HG03442 (cell line): ENCODE measurements around the gene COA1.

ENCODE experiments used
- ATAC-seq: cut with Tn5 transposase; IDR thresholded peaks from one replicate; pipeline ENCODE4 v1.9.1; 2021; ENCODE audit warnings: mild to moderate bottlenecking, moderate library complexity; ENCODE audit not compliant: unreplicated experiment

Gene COA1

DNA sequence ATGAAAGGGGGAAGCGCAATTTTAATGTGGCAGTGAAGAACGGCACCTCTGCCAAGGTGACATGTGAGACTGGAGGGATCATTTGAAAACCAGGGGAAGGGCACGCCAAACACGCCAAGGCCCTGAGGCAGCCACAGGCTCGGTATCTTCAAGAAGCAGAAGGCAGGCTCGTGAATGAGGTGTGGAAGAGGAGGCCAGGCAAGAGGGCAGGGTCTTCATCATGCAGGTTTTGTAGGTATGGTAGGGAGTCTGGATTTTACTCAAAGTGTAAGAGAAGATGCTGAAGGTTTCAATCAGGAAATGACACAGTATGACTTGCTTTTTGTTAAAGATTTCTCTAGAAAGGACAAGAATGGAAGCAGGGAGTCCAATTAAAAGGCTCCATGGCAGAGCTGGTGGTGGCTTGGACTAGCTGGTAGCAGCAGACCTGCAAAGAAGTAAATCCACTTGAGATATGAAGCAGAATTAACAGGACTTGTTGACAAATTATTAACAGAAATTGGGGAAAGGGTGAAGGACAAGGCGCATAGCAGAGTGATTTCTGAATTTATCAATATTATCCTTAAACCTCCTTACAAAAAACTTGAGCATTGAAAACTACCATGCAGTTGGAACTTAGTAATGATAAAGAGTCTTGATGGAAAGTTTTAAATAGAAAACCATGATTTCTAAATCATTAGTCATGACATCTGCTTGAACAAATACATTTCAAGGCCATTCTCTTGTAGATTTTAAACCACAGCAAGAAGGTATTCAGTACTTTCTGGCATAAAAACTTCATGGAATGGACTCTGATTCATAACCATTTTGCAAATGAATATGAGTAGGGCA, 70.4 kb downstream of the COA1 start:
- peak; percentile 52 for ATAC-seq

DNA sequence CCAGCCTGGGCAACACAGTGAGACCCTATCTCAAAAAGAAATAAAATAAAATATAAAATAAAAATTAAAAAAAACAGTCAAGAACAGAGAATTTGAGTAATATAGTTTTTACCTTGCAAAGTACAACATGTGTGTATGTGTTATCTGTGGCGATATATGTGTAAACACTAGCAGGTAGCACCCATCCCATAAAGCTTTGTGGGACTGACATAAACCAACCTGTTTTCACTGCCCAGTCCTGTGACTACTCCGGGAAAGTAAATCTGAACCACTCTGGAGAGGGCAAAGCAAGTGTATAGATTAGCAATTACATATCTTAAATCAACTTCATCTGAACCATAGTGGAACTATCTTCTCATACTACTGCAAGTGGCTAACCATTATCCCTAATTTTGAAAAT, 72.3 kb downstream of the COA1 start:
- ATAC-seq = no peak

DNA sequence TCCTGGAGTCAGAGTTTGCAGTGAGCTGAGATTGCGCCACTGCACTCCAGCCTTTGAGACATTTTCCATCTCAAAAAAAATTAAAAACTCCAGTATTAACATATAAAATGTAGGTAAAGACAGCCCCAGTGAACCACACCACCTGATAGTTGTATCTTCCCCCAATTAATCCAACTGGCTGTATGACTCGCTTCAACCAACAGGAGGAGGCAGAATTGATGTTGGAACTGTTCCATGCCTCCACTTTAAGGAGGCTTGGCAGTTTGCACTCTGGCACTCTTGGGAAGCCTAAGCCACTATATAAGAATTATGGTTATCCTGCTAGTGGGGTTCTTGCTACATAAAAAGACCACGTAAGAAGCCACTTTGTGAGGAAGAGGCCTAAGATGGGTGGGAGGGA, 73.7 kb downstream of the COA1 start:
- no peak for ATAC-seq

DNA sequence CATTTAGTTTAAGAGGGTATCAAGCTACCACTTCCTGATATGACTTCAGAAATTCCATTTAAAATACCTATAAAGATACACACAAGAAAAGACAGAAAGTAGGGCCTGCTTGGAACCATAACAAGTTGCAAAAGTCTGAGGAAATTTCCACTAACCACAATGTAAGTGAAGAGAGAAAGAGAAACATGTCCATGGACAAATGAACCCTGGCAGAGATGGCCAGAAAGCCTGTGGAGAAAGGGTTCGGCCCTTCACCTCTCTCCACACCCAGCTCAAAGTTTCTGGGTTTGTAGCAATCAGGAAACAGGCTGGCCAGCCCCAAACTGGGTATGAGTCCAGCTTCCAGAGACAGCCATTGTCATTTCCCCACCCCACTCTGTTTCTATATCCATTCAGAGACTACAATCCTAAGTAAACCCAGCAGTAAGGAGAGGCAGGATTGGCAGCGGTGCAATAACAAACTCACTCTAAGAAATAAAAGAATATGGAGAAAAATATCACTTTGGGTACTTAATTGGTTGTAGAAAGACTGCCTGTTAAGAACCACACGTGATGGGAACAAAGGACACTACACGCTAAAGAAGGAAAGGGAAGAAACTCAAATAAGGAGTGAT, 75.3 kb downstream of the COA1 start:
- no peak for ATAC-seq

DNA sequence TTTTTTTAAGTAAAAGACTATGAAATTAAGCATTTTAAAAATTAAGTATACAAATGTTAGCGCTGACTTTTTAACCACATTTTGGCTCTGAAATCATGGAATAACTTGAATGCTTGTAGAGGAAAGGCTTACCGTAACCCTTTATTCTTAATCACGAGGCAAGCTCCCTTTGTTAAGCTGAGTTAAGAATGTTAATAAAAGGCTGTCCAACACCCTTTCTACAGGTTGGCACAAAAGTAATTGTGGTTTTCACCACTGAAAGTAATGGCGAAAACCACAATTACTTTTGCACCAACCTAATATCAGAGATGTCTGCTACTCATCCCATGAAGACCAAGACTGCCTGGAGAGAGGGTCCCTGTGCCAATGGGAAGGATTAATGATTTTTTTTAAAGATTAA, 75.9 kb downstream of the COA1 start:
- no peak for ATAC-seq

DNA sequence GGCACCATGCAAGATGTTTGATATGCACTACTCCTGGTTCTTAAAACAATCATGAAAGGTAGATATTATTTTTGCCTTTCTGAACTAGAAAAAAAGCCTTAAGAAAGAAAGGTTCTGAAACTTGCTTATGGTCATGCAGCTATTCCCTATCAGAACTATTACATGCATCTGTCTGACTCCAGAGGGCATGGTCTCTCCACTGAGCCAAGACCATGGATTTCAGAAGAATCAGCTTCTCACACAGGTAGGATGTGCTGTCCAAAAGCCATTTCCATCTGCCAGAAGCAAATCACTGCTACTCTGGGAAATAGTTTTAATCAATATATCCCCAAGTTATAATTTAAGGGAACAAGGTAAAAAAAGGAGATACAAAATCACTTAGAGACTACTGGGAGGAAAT, 77.0 kb downstream of the COA1 start:
- ATAC-seq = no peak

DNA sequence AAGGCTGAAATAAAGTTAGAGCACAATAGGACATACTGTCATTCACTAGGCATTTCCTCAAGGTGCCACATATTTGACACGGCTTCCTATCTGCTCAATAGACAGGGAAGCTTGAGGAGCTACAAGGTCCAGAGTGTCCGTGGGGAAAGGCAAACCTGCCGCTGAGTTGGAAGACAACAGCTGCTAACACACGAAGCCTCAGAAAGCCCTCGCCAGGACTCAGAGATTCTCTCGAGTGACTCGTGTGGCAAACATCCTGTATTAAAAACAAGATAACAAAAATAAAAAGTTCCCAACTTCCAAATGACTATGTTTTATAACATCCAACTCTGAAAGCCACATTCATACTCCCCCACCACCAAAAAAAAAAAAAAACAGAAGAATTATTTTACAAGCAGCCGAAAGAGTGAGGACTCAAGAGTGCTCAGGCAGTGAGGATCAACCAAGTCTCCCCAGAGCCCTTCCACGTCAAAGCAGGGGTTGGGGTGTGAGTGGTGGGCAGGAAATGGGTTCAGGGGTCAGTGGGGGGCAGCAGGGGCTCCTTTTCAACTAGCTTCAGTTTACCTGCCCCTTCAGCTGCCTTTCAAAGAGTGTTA, 78.8 kb downstream of the COA1 start:
- no peak for ATAC-seq

DNA sequence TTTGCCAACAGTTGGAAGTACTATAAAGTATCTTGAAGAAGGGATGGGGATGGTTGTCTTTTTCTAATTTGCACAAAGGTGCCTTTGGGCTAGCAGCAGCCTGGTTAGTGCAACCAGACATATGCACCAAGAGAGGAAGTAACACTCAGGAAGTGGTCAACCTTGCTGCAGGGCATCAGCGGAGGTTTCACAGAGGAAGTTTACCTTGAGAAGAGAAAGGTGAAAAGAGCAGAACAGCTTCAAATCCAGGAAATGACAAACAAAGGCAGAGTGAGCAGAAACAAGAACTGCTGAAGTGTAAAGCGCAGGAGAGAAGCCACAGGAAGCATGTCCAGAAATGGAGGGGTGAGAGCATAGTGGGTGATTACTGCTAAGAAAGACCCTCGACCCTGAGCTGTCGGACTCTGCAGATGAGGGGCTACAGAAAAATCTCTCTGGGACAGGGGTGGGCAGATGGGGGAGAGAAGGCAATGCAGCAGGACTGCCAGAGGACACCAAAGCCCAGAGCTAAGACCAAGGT, 79.5 kb downstream of the COA1 start:
- peak; percentile 64 for ATAC-seq

DNA sequence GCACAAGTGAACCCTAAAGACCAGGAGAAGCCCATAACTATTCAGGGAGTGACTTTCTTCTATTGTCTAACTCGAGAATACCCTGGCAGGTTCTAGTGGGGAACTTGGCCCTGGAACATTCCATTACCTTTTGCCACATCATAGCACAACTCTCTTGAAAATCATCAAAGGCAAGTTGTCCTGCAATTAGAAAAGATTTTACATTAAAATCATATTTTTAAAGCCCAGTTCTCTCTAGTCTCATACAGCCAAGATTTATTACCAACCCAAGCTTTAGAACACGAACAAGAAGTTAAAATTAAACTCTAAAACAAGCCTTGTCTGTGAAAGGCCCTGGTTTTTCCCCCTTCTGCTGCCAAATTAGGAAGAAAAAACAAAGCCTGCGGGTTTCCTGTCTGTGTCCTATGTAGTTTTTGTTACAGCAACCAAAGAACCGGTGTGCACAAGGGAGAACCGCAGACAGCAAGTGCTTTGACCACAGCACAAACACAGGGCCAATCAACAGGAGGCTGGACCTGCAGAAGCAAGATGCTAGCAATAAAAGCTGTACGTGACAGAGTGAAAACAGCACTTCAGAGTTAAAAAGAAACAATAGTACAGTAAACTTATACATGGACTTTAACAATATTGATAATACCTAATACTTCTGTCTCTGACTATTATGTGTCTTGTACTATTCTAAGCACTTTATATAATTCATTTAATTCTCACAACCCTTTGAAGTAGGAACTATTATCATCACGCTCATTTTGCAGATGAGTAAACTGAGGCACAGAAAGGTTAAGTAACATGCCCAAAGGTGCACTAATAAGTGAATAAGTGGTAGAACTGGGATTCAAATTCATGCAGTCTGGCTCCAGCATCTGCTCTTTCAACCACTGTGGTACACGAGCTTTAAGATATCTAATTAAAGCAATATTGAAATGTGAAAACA, 80.6 kb downstream of the COA1 start:
- ATAC-seq = peak; percentile 48

DNA sequence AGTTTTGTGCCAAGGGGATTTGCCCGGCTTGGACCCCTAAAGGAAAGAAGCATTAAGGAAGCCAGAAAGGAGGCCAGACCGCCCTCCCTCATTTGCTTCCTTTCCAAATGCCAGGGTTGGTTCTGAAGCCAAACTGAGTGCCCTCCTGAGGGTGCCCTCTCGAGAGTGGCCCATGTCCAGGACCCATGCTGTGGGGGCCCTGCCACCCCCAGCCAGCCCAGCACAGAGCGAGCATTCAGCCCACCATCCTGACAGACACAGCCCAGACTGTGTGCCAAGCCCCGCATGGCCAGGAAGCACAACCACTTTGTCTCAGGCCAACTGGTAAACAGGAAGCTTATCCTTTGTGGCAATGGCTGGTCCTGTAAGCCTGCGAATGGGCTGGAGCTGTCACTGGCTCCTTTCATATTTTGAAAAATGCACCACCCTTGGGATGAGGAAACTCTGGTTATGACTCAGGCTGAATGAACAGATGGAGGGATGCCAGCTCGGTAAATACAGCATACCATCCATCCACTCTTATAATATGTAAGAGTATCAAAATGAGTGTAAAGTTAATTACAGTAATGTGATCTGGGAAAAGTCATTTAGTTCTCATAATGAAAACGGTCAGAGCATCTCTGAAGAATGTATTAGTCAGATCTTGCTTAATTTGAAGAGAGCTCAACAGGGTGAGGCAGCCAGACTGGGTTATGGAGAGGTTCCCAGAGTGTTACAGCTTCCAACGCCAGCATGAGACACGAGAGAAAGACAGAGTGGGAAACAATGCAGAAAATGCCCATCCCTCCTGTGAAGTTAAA, 81.5 kb downstream of the COA1 start:
- ATAC-seq = peak; percentile 18

DNA sequence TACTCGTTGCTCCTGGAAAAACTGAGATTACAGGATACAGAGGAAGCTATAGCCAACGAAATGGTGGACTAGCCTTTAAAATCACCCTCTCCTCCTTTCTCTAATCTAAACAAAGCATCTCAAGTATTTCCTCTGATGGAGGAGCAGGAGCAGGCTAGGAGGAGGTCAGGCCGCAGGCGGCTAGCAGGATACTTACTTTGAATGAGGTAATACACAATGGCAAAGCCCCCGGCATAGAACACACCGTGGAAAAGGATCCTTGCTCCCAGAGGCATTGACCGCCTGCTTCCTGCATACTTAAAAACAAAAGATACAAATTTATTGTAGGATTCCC, 82.0 kb downstream of the COA1 start:
- ATAC-seq = no peak

DNA sequence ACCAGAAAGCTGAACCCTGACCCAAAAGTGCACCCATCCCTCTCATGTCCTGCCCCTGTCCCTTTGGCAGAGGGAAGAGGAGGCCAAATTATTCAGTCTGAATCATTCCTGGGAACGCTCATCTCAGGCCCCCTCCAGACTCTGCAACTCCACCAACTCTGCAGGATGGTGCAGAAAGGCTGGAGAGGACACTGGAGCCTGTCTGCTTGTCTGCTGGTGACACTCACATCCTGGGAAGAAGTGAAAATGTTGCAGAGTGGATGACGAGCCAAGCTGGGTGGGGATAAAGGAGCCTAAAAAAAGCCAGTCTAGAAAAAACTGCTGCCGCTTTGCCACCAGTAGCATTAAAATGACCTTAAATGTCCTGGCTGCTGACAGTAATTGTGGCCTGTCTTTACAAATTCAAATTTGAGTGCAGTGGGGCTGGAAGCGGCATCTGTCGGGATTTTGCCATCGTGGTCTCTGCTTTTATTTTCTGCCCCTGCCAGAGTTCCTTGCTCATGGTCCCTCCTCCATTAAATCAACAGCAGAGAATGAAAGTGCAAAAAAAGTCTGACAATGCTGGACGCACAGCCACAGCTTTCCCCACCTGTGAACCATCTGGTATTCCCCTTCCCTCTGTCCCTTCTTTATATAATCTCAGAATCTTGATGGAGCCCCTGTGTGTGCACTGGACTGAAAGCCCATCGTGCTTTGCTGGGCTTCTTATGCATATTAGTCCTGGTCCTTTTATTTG, 82.6 kb downstream of the COA1 start:
- ATAC-seq = no peak

DNA sequence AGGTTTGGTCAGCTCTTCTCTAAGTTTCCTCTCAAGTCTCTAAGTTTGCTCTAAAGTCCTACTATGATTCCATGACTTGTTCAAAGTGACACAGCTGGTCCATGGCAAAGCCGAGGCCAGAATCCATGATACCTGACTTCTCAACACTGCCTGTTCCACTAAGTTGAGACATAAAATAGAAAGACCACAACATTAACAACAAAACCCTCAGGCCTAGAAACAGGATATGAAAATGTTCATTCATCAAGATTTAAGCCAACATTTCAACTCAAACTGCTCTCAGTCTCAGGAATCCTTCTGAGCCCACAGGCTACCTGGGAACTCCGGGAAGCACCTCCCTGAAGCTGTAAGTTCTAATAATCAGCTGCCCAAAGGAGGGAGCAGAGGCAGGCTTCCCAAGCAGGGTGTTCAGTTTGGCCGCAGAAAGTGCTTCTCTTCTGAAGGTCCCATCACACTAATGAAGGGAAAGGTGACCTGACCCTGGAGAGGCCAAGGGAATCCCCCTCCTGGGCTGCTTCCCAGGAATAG, 83.6 kb downstream of the COA1 start:
- ATAC-seq = no peak

DNA sequence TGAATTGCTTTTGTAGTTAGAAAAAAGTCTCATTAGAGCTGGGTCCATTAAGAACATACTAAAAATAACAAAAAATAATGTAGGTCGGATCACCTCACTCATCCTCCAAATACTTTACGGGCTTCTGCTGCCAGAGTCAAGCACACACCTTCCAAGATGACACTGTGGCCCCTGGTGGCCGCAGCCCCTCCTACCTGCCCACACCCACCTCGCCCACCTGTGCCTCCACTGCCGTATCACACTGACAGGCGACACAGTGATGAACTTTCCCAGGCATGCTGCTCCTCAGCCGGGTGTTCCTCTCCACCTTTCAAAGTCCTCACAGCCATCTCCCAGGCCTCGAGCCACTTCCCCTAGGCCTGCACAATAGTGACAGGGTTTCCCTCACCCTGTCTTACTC, 85.5 kb downstream of the COA1 start:
- ATAC-seq = no peak

DNA sequence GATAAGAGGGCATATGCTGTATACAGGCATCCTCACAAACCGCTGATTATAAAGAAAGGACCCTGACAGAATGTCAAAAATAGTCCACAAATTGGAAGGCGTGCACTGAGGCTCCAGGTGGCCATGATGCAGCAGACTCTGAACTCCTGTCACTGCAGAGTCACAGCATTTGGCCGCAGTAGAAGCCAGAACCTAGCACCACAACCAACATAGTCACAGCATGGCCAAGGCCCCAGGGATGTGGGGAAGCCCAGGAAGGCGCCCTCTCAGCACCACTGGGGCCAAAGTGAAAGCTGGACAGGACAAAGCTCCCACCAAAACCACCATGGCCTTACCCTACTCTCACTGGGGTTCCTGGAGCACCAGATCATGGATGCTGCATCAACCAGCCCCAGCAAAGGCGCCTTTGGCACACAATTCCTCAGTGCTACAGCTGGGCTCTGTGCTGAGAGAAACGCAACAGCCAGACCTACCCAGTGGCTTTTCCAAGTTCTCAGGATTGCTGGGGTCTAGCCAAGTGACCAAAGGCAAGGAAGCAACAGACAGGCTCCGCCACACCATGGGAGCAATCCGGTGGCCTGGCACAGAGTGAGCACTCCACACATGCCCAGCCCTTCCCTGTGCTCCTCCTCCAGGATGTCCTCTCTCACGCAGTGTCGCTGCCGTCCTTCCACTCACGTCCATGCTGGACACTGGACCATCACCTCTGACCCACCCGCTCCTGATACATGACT, 86.3 kb downstream of the COA1 start:
- no peak for ATAC-seq

DNA sequence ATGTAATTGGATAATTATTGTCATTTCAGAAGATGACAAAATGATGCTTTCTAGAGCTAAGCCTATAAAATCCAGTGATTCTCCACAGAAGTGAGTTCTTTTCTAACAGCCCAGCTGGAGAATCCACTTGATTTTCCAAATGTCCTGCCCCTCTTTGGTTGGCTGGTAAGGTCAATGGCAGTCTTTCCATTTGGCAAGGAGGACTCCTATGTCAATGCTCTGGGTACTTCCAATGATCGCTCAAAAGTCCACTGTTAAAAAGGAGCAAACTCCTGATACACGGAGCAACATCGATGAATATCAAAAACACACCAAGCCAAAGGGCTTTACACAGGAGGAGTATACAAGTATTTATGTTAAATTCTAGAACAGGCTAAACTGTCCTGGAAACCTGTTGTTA, 88.6 kb downstream of the COA1 start:
- no peak for ATAC-seq

DNA sequence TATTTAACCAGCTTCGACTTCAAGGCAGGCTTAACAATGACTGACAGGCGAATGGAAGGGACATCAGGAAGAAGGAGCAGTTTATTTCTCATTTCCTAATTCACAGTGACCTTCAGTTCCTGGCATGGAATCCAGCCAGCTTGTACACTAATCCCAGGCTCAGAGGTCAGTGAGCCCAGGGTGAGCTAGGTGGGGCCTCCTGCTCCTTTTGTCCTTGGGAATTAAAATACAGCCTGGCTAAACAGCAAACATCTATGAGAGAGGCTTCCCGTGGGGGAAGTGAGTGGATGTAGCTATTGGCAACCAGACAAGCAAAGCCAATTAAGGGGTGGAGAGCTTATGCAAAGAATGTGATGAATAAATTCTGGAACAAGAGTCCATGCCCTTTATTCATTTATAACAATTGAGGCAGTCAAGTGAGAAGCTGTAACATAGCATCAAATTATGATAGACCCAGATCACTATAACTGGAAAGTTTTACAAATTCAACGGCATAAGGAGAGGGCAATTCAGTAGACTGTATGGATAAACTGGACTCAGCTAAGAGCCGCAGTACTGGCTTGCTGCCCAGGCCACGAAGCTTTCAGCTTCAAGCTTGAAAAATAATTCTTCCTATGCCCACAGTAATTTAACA, 89.3 kb downstream of the COA1 start:
- no peak for ATAC-seq

DNA sequence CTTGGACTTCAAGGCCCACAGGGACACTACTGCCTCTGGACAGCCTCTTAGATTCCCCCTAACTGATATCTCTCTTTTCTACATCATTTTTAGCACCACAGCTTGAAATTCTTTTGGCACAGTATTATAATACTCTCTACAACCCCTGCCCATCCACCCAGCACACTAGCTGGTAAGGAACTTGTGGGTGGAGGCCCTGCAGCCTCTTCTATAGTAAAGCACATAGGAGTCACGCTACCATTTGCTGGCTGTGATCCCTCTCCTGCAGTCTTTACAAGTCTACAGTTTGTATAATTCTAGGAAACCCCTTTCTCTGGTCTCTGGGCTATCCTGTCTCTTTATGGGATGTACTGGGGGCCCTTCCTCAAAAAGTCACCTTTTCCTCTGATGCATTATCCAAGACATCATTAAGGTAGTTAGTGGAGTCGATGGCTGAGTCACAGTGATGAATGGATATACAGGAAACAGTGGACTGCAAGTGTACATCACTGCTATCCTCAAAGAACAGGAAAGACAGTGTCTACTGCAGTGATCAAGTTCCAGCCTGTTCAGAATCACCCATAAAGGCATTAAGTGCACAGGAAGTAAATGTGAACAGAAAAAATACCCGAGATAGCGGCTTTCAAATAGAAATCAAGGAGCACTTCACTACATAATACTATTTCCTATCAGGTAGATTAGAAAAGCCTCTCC, 92.1 kb downstream of the COA1 start:
- ATAC-seq = no peak
